Keratinocyte (primary cell): ENCODE measurements around the gene MIGA2. TPM values are rescaled to one million over a fixed set of nuclear protein-coding genes. Genes with fewer than 3 reads are reported as not detected.

Experiments
- DNase-seq: peaks from one replicate; pipeline ENCODE4 v3.0.0-alpha.2; 2011; ENCODE audit warnings: low read depth, missing footprints, low spot score
- FAIRE-seq: peaks from 2 replicates; lab custom pipeline; 2011; peaks lifted over from hg19 to GRCh38; lab: Jason Lieb, UNC
- H2AFZ ChIP-seq: 2 replicates; pipeline ENCODE4 v1.6.0; 2012; ENCODE audit warnings: low read length, control low read depth, inconsistent platforms; ENCODE audit not compliant: control insufficient read depth
- H3K27ac ChIP-seq: 2 replicates; pipeline ENCODE4 v1.5.1; 2011; ENCODE audit warnings: low read length; ENCODE audit not compliant: control insufficient read depth, insufficient read depth
- H3K27me3 ChIP-seq: 3 replicates; pipeline ENCODE4 v1.6.0; 2011; ENCODE audit warnings: low read length; ENCODE audit not compliant: control insufficient read depth, insufficient read depth; ENCODE audit errors: extremely low read depth
- H3K36me3 ChIP-seq, 2 experiments: 2 replicates in 1 of 2; 3 replicates in 1 of 2; pipeline ENCODE4 v1.5.1; 2011; ENCODE audit warnings: low read length in 2 of 2, mild to moderate bottlenecking in 1 of 2; ENCODE audit not compliant: control insufficient read depth in 2 of 2, insufficient read depth in 2 of 2; ENCODE audit errors: extremely low read depth in 1 of 2
- H3K4me1 ChIP-seq: 3 replicates; pipeline ENCODE4 v1.5.1; 2011; ENCODE audit warnings: low read length; ENCODE audit not compliant: control insufficient read depth, insufficient read depth; ENCODE audit errors: extremely low read depth
- H3K4me2 ChIP-seq: 3 replicates; pipeline ENCODE4 v1.6.0; 2011; ENCODE audit warnings: low read depth, low read length; ENCODE audit not compliant: control insufficient read depth, insufficient read depth; ENCODE audit errors: extremely low read depth
- H3K4me3 ChIP-seq, 3 experiments: fragments of 200-600 bp in 1 of 3; sonication (generic) in 1 of 3; 2 replicates in 2 of 3; 3 replicates in 1 of 3; pipeline ENCODE4 v1.5.1; 2011 to 2016; ENCODE audit warnings: low read length in 3 of 3, mild to moderate bottlenecking in 3 of 3, control low read depth in 2 of 3, inconsistent platforms in 1 of 3, low read depth in 1 of 3, mixed read lengths in 1 of 3, mixed run types in 1 of 3, moderate library complexity in 1 of 3; ENCODE audit not compliant: control insufficient read depth in 2 of 3, insufficient read depth in 2 of 3; ENCODE audit errors: extremely low read depth in 1 of 3
- H3K79me2 ChIP-seq: 2 replicates; pipeline ENCODE4 v1.6.0; 2012; ENCODE audit warnings: low read length; ENCODE audit not compliant: control insufficient read depth, insufficient read depth
- H3K9ac ChIP-seq: 3 replicates; pipeline ENCODE4 v1.6.0; 2011; ENCODE audit warnings: low read length; ENCODE audit not compliant: control insufficient read depth, insufficient read depth; ENCODE audit errors: extremely low read depth
- H3K9me1 ChIP-seq: 3 replicates; pipeline ENCODE4 v1.6.0; 2011; ENCODE audit warnings: low read length; ENCODE audit not compliant: control insufficient read depth, insufficient read depth; ENCODE audit errors: extremely low read depth
- H3K9me3 ChIP-seq: 2 replicates; pipeline ENCODE4 v1.5.1; 2012; ENCODE audit warnings: low read depth, low read length; ENCODE audit not compliant: control insufficient read depth
- H4K20me1 ChIP-seq: 3 replicates; pipeline ENCODE4 v1.6.0; 2011; ENCODE audit warnings: low read length; ENCODE audit not compliant: control insufficient read depth, insufficient read depth; ENCODE audit errors: extremely low read depth
- EZH2 ChIP-seq: IDR thresholded peaks from one replicate; pipeline ENCODE4 v1.6.1; 2012; ENCODE audit warnings: inconsistent platforms, mild to moderate bottlenecking, low read length, moderate library complexity
- dilution Hi-C: fragments of 300-500 bp; cut with MboI; formaldehyde crosslinking; loops from one replicate; pipeline ENCODE4 v1.7.0; 2020; ENCODE audit warnings: low sequenced_read_pairs; ENCODE audit not compliant: extremely low pct_ligation_motif_present
- polyA plus RNA-seq, 5 experiments: library from polyadenylated mRNA; depleted of rRNA in 3 of 5; stranded (reverse) in 3 of 5; stranded (forward) in 1 of 5; unstranded in 1 of 5; fragments of >200 nt; gene quantifications; 1 replicate in 1 of 5; 2 replicates in 3 of 5; 3 replicates in 1 of 5; pipeline versions ENCODE4 v1.2.1 to v1.2.3, GENCODE V29; 2011 to 2012; ENCODE audit warnings: missing spikeins in 2 of 5, low read depth in 1 of 5, low replicate concordance in 1 of 5
- TF ChIP-seq, protein P1 (sequence below), 3 experiments: IDR thresholded peaks in 1 of 3; conservative IDR thresholded peaks in 1 of 3; optimal IDR thresholded peaks in 1 of 3; 2 replicates in 2 of 3; 3 replicates in 1 of 3; pipeline versions ENCODE3 to v1.5.1; 2011; ENCODE audit warnings: low read length in 3 of 3, mild to moderate bottlenecking in 3 of 3, moderate library complexity in 2 of 3, control low read depth in 1 of 3, inconsistent platforms in 1 of 3; ENCODE audit not compliant: insufficient read depth in 2 of 3; ENCODE audit errors: extremely low read depth in 1 of 3

Gene MIGA2
- polyA plus RNA-seq, 1 donor (not counting 4 experiments of a cell fraction or from before 2014, with no cell fraction given), result 8.5 TPM

- H3K9ac ChIP-seq, result no peak overlapping the region
- no peaks in the 10 kb centered on the region for H3K9me1 ChIP-seq
- H3K79me2 ChIP-seq, result no peaks in the 10 kb centered on the region
- no peak for DNase-seq
- no peaks in the 10 kb centered on the region for H3K9me3 ChIP-seq
- dilution Hi-C loops, result no loop called here
- no peak for FAIRE-seq
- TF ChIP-seq, protein P1, sequence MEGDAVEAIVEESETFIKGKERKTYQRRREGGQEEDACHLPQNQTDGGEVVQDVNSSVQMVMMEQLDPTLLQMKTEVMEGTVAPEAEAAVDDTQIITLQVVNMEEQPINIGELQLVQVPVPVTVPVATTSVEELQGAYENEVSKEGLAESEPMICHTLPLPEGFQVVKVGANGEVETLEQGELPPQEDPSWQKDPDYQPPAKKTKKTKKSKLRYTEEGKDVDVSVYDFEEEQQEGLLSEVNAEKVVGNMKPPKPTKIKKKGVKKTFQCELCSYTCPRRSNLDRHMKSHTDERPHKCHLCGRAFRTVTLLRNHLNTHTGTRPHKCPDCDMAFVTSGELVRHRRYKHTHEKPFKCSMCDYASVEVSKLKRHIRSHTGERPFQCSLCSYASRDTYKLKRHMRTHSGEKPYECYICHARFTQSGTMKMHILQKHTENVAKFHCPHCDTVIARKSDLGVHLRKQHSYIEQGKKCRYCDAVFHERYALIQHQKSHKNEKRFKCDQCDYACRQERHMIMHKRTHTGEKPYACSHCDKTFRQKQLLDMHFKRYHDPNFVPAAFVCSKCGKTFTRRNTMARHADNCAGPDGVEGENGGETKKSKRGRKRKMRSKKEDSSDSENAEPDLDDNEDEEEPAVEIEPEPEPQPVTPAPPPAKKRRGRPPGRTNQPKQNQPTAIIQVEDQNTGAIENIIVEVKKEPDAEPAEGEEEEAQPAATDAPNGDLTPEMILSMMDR (optimal IDR thresholded peaks at IDR 0.05 in 1 of 3, IDR thresholded peaks at IDR 0.05 in 1 of 3, conservative IDR thresholded peaks at IDR 0.05 in 1 of 3; ENCODE audit: extremely low read depth in 1 of 3, insufficient read depth in 2 of 3, low read length in 3 of 3), result no peak
- no peak for TF ChIP-seq EZH2
- H3K4me1 ChIP-seq, result peaks cover 5% of the 10 kb centered on the region
- H4K20me1 ChIP-seq, result peaks cover 3% of the 10 kb centered on the region
- peaks cover 33 to 35% of the 10 kb centered on the region in 2 experiments for H3K36me3 ChIP-seq
- H3K4me2 ChIP-seq, result no peak overlapping the region
- H3K27me3 ChIP-seq, result no peaks in the 10 kb centered on the region
- H3K27ac ChIP-seq, result no peak overlapping the region
- H3K4me3 ChIP-seq, result no peak overlapping the region
- H2AFZ ChIP-seq, result no peak overlapping the region
These were observed 27.3 kb upstream of the MIGA2 start for GRCh38 chr9:129008986-129009583.

GRCh38 chr9:129009584-129010141 is 26.8 kb upstream of the MIGA2 start:
- H3K36me3 ChIP-seq, result peaks cover 39 to 40% of the 10 kb centered on the region in 2 experiments
- dilution Hi-C loops, result no loop called here

More at GRCh38 chr9:129009584-129010141, 26.8 kb upstream of the MIGA2 start:
- TF ChIP-seq, protein P1 (optimal IDR thresholded peaks at IDR 0.05 in 1 of 3, IDR thresholded peaks at IDR 0.05 in 1 of 3, conservative IDR thresholded peaks at IDR 0.05 in 1 of 3; ENCODE audit: extremely low read depth in 1 of 3, insufficient read depth in 2 of 3, low read length in 3 of 3), result no peak
- no peak for TF ChIP-seq EZH2
- no peak overlapping the region for H3K4me3 ChIP-seq
- FAIRE-seq (no peak), DNase-seq (no peak)
- H3K9ac ChIP-seq, result no peak overlapping the region
- H4K20me1 ChIP-seq, result peaks cover 3% of the 10 kb centered on the region
- H3K79me2 ChIP-seq, result no peaks in the 10 kb centered on the region
- H3K4me1 ChIP-seq, result peaks cover 5% of the 10 kb centered on the region
- H3K27me3 ChIP-seq, result no peaks in the 10 kb centered on the region
- no peak overlapping the region for H2AFZ ChIP-seq
- H3K4me2 ChIP-seq, result no peak overlapping the region
- no peaks in the 10 kb centered on the region for H3K9me3 ChIP-seq
- H3K27ac ChIP-seq, result no peak overlapping the region
- no peaks in the 10 kb centered on the region for H3K9me1 ChIP-seq
